Keratinocyte (primary cell): ENCODE measurements around the gene MAG. TPM values are rescaled to one million over a fixed set of nuclear protein-coding genes. Genes with fewer than 3 reads are reported as not detected.

Experiments
- DNase-seq: peaks from one replicate; pipeline ENCODE4 v3.0.0-alpha.2; 2011; ENCODE audit warnings: low read depth, missing footprints, low spot score
- FAIRE-seq: peaks from 2 replicates; lab custom pipeline; 2011; peaks lifted over from hg19 to GRCh38; lab: Jason Lieb, UNC
- H2AFZ ChIP-seq: 2 replicates; pipeline ENCODE4 v1.6.0; 2012; ENCODE audit warnings: low read length, control low read depth, inconsistent platforms; ENCODE audit not compliant: control insufficient read depth
- H3K27ac ChIP-seq: 2 replicates; pipeline ENCODE4 v1.5.1; 2011; ENCODE audit warnings: low read length; ENCODE audit not compliant: control insufficient read depth, insufficient read depth
- H3K27me3 ChIP-seq: 3 replicates; pipeline ENCODE4 v1.6.0; 2011; ENCODE audit warnings: low read length; ENCODE audit not compliant: control insufficient read depth, insufficient read depth; ENCODE audit errors: extremely low read depth
- H3K36me3 ChIP-seq, 2 experiments: 2 replicates in 1 of 2; 3 replicates in 1 of 2; pipeline ENCODE4 v1.5.1; 2011; ENCODE audit warnings: low read length in 2 of 2, mild to moderate bottlenecking in 1 of 2; ENCODE audit not compliant: control insufficient read depth in 2 of 2, insufficient read depth in 2 of 2; ENCODE audit errors: extremely low read depth in 1 of 2
- H3K4me1 ChIP-seq: 3 replicates; pipeline ENCODE4 v1.5.1; 2011; ENCODE audit warnings: low read length; ENCODE audit not compliant: control insufficient read depth, insufficient read depth; ENCODE audit errors: extremely low read depth
- H3K4me2 ChIP-seq: 3 replicates; pipeline ENCODE4 v1.6.0; 2011; ENCODE audit warnings: low read depth, low read length; ENCODE audit not compliant: control insufficient read depth, insufficient read depth; ENCODE audit errors: extremely low read depth
- H3K4me3 ChIP-seq, 3 experiments: fragments of 200-600 bp in 1 of 3; sonication (generic) in 1 of 3; 2 replicates in 2 of 3; 3 replicates in 1 of 3; pipeline ENCODE4 v1.5.1; 2011 to 2016; ENCODE audit warnings: low read length in 3 of 3, mild to moderate bottlenecking in 3 of 3, control low read depth in 2 of 3, inconsistent platforms in 1 of 3, low read depth in 1 of 3, mixed read lengths in 1 of 3, mixed run types in 1 of 3, moderate library complexity in 1 of 3; ENCODE audit not compliant: control insufficient read depth in 2 of 3, insufficient read depth in 2 of 3; ENCODE audit errors: extremely low read depth in 1 of 3
- H3K79me2 ChIP-seq: 2 replicates; pipeline ENCODE4 v1.6.0; 2012; ENCODE audit warnings: low read length; ENCODE audit not compliant: control insufficient read depth, insufficient read depth
- H3K9ac ChIP-seq: 3 replicates; pipeline ENCODE4 v1.6.0; 2011; ENCODE audit warnings: low read length; ENCODE audit not compliant: control insufficient read depth, insufficient read depth; ENCODE audit errors: extremely low read depth
- H3K9me1 ChIP-seq: 3 replicates; pipeline ENCODE4 v1.6.0; 2011; ENCODE audit warnings: low read length; ENCODE audit not compliant: control insufficient read depth, insufficient read depth; ENCODE audit errors: extremely low read depth
- H3K9me3 ChIP-seq: 2 replicates; pipeline ENCODE4 v1.5.1; 2012; ENCODE audit warnings: low read depth, low read length; ENCODE audit not compliant: control insufficient read depth
- H4K20me1 ChIP-seq: 3 replicates; pipeline ENCODE4 v1.6.0; 2011; ENCODE audit warnings: low read length; ENCODE audit not compliant: control insufficient read depth, insufficient read depth; ENCODE audit errors: extremely low read depth
- CTCF ChIP-seq, 3 experiments: IDR thresholded peaks in 1 of 3; conservative IDR thresholded peaks in 1 of 3; optimal IDR thresholded peaks in 1 of 3; 2 replicates in 2 of 3; 3 replicates in 1 of 3; pipeline versions ENCODE3 to v1.5.1; 2011; ENCODE audit warnings: low read length in 3 of 3, mild to moderate bottlenecking in 3 of 3, moderate library complexity in 2 of 3, control low read depth in 1 of 3, inconsistent platforms in 1 of 3; ENCODE audit not compliant: insufficient read depth in 2 of 3; ENCODE audit errors: extremely low read depth in 1 of 3
- EZH2 ChIP-seq: IDR thresholded peaks from one replicate; pipeline ENCODE4 v1.6.1; 2012; ENCODE audit warnings: inconsistent platforms, mild to moderate bottlenecking, low read length, moderate library complexity
- dilution Hi-C: fragments of 300-500 bp; cut with MboI; formaldehyde crosslinking; loops from one replicate; pipeline ENCODE4 v1.7.0; 2020; ENCODE audit warnings: low sequenced_read_pairs; ENCODE audit not compliant: extremely low pct_ligation_motif_present
- polyA plus RNA-seq, 5 experiments: library from polyadenylated mRNA; depleted of rRNA in 3 of 5; stranded (reverse) in 3 of 5; stranded (forward) in 1 of 5; unstranded in 1 of 5; fragments of >200 nt; gene quantifications; 1 replicate in 1 of 5; 2 replicates in 3 of 5; 3 replicates in 1 of 5; pipeline versions ENCODE4 v1.2.1 to v1.2.3, GENCODE V29; 2011 to 2012; ENCODE audit warnings: missing spikeins in 2 of 5, low read depth in 1 of 5, low replicate concordance in 1 of 5

MAG gene
- polyA plus RNA-seq, 1 donor (not counting 4 experiments of a cell fraction or from before 2014, with no cell fraction given), result not detected

- Histone ChIP-seq H3K79me2 (no peaks in the 10 kb centered on the region), H3K9me1 (no peaks in the 10 kb centered on the region), H3K9ac (no peak overlapping the region), H3K4me1 (peaks cover 14% of the 10 kb centered on the region), H3K9me3 (no peaks in the 10 kb centered on the region), H3K4me3 (no peak overlapping the region), H2AFZ (no peak overlapping the region), H3K4me2 (no peak overlapping the region), H4K20me1 (no peaks in the 10 kb centered on the region), H3K36me3 (no peaks in the 10 kb centered on the region), H3K27ac (no peak overlapping the region), H3K27me3 (no peaks in the 10 kb centered on the region)
- no peak for DNase-seq
- dilution Hi-C loops, result no loop called here
- no peak for FAIRE-seq
- TF ChIP-seq CTCF (optimal IDR thresholded peaks at IDR 0.05 in 1 of 3, IDR thresholded peaks at IDR 0.05 in 1 of 3, conservative IDR thresholded peaks at IDR 0.05 in 1 of 3; ENCODE audit: extremely low read depth in 1 of 3, insufficient read depth in 2 of 3, low read length in 3 of 3), result no peak
- TF ChIP-seq EZH2, result no peak
Observed at GRCh38 chr19:35322014-35322413, 30.1 kb downstream of the MAG start.

- H3K4me2 ChIP-seq, result no peak overlapping the region
- TF ChIP-seq EZH2 (no peak), CTCF (optimal IDR thresholded peaks at IDR 0.05 in 1 of 3, IDR thresholded peaks at IDR 0.05 in 1 of 3, conservative IDR thresholded peaks at IDR 0.05 in 1 of 3; ENCODE audit: extremely low read depth in 1 of 3, insufficient read depth in 2 of 3, low read length in 3 of 3) (peak; percentile 15 to 52 (median 30))
- H3K27ac ChIP-seq, result no peak overlapping the region
- H3K9ac ChIP-seq, result no peak overlapping the region
- no peaks in the 10 kb centered on the region for H3K9me3 ChIP-seq
- no peak overlapping the region for H2AFZ ChIP-seq
- H3K36me3 ChIP-seq, result no peaks in the 10 kb centered on the region
- no peaks in the 10 kb centered on the region for H4K20me1 ChIP-seq
- H3K79me2 ChIP-seq, result no peaks in the 10 kb centered on the region
- peaks cover 3% of the 10 kb centered on the region for H3K27me3 ChIP-seq
- H3K4me1 ChIP-seq, result no peaks in the 10 kb centered on the region
- no peaks in the 10 kb centered on the region for H3K9me1 ChIP-seq
- no peak for FAIRE-seq
- no peak overlapping the region for H3K4me3 ChIP-seq
- dilution Hi-C loops, result no loop called here
- no peak for DNase-seq
Observed at GRCh38 chr19:35327642-35328041, 35.7 kb downstream of the MAG start.
